Lower leg skin (tissue), 4 donors: ENCODE data around the gene PIK3IP1. TPM values are rescaled to one million over a fixed set of nuclear protein-coding genes. Genes with fewer than 3 reads are reported as not detected.

Experiments
- DNase-seq, 2 donors: peaks; one replicate each; pipeline ENCODE4 v3.0.0-alpha.2; 2019; ENCODE audit warnings: low spot score in 2 of 2
- H3K4me3 ChIP-seq: fragments of 200-600 bp; sonication (generic); 2 replicates; pipeline ENCODE4 v1.5.1; 2017; ENCODE audit warnings: mild to moderate bottlenecking, low read depth; ENCODE audit not compliant: poor library complexity, severe bottlenecking
- CTCF ChIP-seq, 3 donors: fragments of 450-650 bp; IDR thresholded peaks; one replicate each; pipeline ENCODE4 v1.5.1; 2016; ENCODE audit warnings: antibody characterized with exemption in 3 of 3, mild to moderate bottlenecking in 3 of 3, moderate library complexity in 2 of 3
- POLR2A ChIP-seq, 2 donors: fragments of 450-650 bp; IDR thresholded peaks; one replicate each; pipeline ENCODE4 v1.6.1; 2016 to 2017; ENCODE audit warnings: antibody characterized with exemption in 2 of 2, mild to moderate bottlenecking in 1 of 2, moderate library complexity in 1 of 2
- WGBS, 2 donors: methylation state at CpG; one replicate each; pipeline ENCODE4 v1.1.5; 2018; 5-methylcytosine and 5-hydroxymethylcytosine counted together
- intact Hi-C: fragments of 100-400 bp; cut with DNase I; formaldehyde crosslinking; loops from one replicate; pipeline ENCODE4 v1.15.0; 2023; ENCODE audit warnings: low total_unique reads
- total RNA-seq, 4 donors: library from RNA; depleted of rRNA; stranded (reverse); fragments of >200 nt; gene quantifications; one replicate each; pipeline ENCODE4 v1.1.0, GENCODE V29; 2016

Gene PIK3IP1
- total RNA-seq, 4 donors from 2014 or later: 84.8 to 162 (median 120) TPM

- TF ChIP-seq POLR2A (IDR thresholded peaks at IDR 0.05): no peak
- no peak for TF ChIP-seq CTCF (IDR thresholded peaks at IDR 0.05)
- DNase-seq: no peak
- WGBS, 2 donors: 57 to 63% methylated on average over 3 to 5 of the region's 5 CpGs
- intact Hi-C loops: no loop called here
- H3K4me3 ChIP-seq: no peak overlapping the region
These were observed 44.9 kb upstream of the PIK3IP1 start for GRCh38 chr22:31337178-31337577.

- no peak overlapping the region for H3K4me3 ChIP-seq
- 77 to 82% methylated on average over 5 of the region's 5 CpGs for WGBS, 2 donors
- DNase-seq: no peak
- intact Hi-C loops: no loop called here
- TF ChIP-seq POLR2A (IDR thresholded peaks at IDR 0.05) (no peak), CTCF (IDR thresholded peaks at IDR 0.05) (no peak)
These were observed 42.0 kb upstream of the PIK3IP1 start for GRCh38 chr22:31334329-31334728.

GRCh38 chr22:31333641-31334040 is 41.4 kb upstream of the PIK3IP1 start:
- intact Hi-C loops: no loop called here

GRCh38 chr22:31332886-31333285 is 40.6 kb upstream of the PIK3IP1 start:
- 76 to 87% methylated on average over 1 of the region's 1 CpG for WGBS, 2 donors
- TF ChIP-seq CTCF (IDR thresholded peaks at IDR 0.05) (no peak), POLR2A (IDR thresholded peaks at IDR 0.05) (no peak)
- DNase-seq: no peak
- H3K4me3 ChIP-seq: no peak overlapping the region
- intact Hi-C loops: no loop called here

More at GRCh38 chr22:31333641-31334040, 41.4 kb upstream of the PIK3IP1 start:
- no peak for DNase-seq
- WGBS, 2 donors: 52 to 76% methylated on average over 2 of the region's 2 CpGs
- no peak for TF ChIP-seq CTCF (IDR thresholded peaks at IDR 0.05)
- no peak for TF ChIP-seq POLR2A (IDR thresholded peaks at IDR 0.05)
- no peak overlapping the region for H3K4me3 ChIP-seq

GRCh38 chr22:31332010-31332409 is 39.7 kb upstream of the PIK3IP1 start:
- no peak overlapping the region for H3K4me3 ChIP-seq
- 94 to 95% methylated on average over 8 of the region's 8 CpGs for WGBS, 2 donors
- no peak for DNase-seq
- TF ChIP-seq POLR2A (IDR thresholded peaks at IDR 0.05): no peak
- TF ChIP-seq CTCF (IDR thresholded peaks at IDR 0.05): no peak
- intact Hi-C loops: no loop called here
